HL-60/S4 (cell line): ENCODE data around the gene IFNL2.
"Not testable (repeated sequence)": the region's sequence is repeated elsewhere in the genome, so short reads cannot be mapped to it uniquely, and the experiment has no call there.

Experiments used
- in situ Hi-C: fragments of 300-500 bp; cut with MboI; formaldehyde crosslinking; loops from 2 replicates; pipeline ENCODE4 v1.14.3; 2022; ENCODE audit warnings: low sequenced_read_pairs

IFNL2 gene

DNA sequence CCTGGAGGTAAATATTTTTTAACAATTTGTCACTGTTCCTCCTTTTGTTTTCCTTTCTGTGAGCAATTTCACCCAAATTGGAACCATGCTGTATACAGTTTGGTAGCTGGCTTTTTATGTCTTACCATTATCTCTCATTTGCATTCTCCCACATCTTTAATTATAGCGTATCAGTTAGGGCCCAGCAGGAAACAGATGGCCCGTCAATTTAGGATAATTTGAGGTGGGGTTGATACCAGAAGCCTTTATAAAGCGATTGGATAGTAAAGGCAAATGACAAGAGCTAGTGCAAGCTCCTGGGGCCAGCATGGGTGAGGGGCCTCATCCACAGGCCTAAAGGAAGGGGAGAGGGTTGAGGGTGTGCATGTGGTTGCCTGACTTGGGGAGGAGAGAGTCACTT is 15.7 kb upstream of the IFNL2 start:
- in situ Hi-C loops, result no loop called here

DNA sequence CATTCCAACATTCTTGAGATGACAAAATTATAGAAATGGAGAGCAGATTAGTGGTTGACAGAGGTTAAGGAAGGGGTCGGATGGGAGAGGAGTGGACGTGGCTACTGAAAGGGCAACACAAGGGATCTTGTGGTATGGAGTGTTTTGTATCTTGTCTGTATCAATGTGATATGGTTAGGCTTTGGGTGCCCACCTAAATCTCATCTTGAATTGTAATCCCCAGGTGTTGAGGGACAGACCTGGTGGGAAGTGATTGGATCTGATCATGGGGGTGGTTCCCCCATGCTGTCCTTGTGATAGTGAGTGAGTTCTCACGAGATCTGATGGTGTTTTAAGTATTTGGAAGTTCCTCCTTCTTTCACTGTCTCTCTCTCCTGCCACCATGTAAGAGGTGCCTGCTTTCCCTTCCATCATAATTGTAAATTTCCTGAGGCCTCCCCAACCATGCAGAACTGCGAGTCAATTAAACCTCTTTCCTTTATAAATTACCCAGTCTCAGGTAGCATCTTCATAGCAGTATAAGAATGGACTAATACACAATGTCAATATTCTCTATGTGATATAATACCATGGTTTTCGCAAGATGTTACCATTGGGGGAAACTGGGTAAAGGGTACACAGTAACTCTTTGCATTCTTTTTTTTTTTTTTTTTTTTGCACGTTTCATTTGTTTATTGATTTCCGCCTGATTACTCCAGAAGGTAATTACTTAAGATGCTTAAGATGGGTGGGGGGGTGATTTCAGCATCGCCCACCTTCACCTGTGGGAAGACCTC is 14.6 kb upstream of the IFNL2 start:
- in situ Hi-C loops, result no loop called here

DNA sequence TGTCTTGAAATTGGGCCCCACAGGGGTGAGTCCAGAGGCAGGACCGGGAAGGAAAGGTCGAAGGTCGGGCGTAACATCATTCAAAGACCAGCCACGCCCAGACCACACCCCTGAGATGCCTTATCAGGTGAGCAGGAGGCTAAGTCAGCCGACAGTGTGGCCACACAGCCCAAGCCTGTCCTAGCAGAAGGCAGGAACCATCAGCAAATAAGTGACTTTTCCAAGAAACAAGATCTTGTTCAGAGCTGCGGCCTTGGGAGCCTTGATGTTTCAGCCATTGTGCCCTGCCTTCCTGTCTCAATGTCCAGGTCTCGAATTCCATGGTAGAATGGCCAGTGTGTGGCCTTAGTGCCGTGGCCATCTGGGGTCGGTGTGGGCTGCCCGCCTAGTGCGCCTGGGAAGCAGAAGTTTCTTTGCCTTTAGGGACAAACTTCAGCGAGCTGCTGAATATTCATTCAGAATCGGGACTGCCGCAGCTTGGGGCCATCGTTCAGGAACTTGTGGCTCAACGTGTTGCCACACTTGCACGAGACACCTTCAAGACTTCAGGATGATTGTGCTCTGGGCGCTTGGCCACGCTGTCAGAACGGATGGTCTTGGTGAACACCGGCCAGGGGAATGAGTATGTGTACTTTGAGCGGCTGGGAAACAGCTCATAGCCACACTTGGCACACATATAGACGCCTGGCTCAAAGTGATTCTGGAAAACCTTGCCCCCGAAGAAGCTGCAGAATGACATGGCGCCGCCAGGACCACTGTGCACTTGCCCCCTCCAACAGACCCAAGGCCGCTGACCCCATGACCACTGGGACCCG is 13.5 kb upstream of the IFNL2 start:
- in situ Hi-C loops, result no loop called here

DNA sequence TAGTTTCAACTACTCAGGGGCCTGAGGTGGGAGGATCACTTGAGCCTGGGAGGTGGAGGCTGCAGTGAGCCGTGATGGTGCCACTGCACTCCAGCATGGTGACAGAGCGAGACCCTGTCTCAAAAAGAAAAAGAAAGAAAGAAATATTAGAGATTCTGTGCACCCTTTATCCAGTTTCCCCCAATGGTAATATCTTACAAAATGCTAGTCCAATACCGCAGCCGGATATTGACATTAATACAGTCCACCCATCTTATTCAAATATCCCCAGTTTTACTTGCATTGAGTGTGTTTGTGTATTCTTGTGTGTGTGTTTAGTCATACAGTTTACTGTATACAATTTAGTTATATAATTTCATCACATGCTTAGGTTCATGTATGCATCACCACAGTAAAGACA is 11.0 kb upstream of the IFNL2 start:
- in situ Hi-C loops, result no loop called here

DNA sequence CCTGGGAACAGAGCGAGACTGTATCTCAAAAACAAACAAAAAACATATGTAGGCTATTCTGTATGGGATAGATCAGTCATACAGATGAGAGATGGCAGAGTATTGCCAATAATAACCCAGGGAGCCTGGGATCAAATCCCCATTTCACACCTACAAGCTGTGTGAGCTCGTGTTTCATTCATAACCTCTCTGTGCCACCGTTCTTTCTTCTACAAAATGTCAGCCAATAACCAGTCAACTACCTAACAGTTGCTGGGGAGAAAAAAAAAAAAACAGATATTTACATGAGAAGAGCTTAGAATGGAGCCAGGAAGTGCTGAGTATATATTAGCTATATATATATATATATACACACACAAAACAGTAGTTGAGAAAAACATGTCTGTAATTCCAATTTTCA is 6.5 kb upstream of the IFNL2 start:
- in situ Hi-C loops, result no loop called here

DNA sequence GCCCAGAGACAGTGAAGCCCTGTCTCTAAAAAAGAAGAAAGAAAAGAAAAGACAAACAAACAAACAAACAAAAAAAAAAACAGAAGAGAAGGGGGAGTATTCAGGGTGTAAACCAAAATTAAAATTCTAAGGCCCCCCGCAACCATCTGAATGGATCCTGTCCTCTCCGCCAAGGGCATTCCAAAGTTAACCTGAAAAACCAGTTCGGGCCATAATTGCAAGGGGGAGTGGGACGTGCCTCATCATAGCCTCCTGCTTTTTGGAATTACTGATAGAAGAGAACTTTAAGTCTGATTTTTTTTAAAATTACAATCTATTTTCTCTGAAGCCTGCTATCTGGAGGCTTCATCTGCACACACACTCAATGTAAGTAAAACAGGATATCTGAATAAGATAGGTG is 5.7 kb upstream of the IFNL2 start:
- in situ Hi-C loops, result no loop called here

DNA sequence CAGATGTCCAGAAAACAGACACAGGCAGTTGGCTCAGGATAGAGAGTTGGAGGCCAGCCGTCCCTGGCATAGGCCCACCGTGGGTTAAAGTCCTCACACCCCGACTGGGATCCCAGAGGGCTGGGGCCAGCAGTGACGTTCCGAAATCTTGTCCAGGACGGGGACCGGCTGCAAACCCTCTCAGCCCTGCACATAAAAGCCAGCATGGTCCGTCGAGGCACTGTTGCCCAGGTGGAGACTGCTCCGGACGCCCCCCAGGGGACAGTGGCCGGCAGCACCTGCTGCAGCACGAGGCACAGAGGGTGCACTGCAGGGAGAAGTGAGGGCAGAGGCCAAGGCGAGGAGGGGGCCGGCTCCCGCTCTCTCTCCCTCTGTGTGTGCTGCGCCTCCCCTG is 4.3 kb upstream of the IFNL2 start:
- in situ Hi-C loops, result no loop called here

DNA sequence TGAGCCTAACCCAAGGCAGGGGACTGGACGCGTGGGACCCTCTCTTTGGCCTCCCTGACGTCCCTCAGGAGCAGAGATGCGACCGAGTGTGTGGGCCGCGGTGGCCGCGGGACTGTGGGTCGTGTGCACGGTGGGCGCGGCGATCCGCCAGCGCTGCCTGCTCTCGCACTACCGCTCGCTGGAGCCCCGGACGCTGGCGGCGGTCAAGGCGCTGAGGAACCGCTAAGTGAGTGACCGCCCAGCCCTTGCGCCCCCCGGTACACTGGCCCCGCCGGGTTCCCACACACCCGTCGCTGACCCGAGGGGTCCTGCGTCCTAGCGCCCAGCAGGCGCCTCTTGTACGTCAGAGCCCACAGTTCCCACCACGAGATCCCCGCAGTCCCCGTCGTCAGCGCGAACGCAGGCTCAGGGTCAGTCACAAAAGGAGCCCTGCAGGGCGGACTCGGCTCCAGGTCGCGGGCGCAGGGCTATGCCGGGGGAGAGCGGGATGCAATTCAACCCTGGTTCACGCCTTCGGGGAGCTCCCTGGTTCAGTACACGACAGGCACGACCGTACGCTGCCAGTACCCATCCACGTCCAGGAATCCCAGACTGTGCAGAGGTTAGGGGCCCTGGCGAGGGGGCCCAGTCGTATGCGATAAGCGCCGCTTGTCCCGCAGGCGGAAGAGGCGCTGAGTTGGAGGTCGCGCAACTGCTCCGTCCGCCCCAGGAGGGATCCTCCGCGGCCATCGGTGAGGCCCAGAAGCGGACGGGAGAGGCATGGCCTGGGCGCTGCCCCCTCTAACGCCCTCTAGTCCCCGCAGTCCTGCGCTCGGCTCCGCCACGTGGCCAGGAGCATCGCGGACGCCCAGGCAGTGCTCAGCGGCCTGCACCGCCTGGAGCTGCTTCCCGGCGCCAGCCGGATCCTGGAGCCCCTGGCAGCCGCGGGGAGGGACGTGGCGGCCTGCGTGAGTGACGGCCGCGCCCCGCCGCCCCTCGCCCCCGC is 3.6 kb upstream of the IFNL2 start:
- in situ Hi-C loops, result no loop called here

DNA sequence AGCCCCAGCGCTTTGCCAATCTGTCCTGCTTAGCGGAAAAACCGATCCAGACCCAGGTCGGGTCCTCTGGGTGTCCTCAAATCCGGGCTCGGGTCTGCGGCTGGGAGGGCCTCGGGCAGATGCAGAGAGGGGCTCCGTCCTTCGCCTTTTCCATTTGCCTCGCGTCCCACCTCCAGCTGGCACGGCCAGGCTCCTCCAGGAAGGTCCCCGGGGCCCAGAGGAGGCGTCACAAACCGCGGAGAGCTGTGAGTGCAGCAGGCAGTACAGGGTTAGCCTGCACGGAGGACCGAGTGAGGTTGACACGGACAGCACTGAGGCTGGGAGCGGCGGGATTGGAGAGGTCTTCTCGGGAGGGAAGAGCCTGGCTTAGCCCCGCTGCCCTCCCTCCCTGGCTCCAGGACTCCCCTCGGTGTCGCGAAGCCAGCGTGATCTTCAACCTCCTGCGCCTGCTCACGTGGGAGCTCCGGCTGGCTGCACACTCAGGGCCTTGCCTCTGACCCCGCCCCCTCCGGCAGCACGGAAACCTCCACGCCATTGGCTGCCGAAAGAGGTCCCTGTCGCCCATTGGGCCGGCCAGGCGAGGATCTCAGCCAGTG is 2.8 kb upstream of the IFNL2 start:
- in situ Hi-C loops, result no loop called here

DNA sequence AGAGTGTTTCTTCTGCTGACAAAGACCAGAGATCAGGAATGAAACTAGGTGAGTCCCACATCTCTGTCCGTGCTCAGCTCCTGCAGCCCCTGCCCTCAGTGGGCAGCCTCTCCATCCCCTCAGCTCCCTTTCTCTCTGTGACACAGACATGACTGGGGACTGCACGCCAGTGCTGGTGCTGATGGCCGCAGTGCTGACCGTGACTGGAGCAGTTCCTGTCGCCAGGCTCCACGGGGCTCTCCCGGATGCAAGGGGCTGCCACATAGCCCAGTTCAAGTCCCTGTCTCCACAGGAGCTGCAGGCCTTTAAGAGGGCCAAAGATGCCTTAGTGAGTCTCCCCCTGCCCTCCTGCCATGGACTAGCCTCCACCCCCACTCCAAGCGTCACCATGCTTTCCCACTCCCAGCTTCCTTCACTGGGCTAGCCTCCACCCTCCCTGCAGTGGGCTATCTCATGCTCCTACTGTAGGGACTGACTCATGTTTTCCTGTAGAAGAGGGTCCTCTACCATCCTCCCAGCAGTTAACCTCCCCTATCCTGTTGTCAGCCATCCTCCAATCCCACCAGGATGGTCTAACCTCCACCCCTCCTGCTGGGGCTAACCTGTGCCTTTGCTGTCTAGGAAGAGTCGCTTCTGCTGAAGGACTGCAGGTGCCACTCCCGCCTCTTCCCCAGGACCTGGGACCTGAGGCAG is 481 bp downstream of the IFNL2 start:
- in situ Hi-C loops, result not testable (repeated sequence)

DNA sequence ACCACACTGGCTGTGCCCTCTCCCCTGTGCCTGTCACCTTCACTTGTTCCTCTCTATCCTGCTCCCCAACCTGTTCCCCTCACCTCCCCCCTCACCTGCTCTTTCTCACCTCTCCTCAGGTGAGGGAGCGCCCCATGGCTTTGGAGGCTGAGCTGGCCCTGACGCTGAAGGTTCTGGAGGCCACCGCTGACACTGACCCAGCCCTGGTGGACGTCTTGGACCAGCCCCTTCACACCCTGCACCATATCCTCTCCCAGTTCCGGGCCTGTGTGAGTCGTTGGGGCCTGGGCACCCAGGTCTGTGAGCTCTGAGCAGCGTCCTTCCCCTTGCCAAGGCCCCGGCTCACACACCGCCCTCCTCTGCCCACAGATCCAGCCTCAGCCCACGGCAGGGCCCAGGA is 1.2 kb downstream of the IFNL2 start:
- in situ Hi-C loops, result not testable (repeated sequence)

DNA sequence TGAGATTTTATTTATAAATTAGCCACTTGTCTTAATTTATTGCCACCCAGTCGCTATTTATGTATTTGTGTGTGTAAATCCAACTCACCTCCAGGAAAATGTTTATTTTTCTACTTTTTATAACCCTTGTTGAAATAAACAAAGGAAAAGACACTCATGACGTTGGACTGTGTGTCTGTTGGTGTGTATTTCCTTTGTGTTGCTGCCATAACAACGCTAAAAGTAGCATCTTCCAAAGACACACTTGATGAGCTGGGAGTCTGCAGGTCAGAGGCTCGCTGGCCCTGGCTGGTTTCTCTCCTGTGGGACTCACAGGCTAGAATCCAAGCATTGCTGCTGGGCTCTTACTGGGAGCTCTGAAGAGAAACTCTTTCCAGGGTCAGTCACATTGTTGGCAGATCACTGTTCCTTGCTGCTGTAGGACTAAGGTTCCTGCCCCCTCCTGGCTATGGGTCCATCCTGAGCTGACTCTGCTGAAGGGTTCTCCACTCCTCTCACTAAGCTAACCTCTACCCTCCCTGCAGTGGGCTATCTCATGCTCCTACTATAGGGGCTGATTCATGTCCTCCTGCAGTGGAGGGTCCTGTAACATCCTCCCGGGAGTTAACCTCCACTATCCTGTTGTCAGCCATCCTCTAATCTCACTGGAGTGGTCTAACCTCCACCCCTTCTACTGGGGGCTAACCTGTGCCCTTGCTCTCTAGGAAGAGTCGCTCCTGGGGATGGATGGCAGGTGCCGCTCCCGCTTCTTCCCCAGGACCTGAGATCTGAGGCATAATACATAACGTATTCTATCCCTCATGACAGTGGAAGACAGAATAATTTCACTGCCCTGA is 2.1 kb downstream of the IFNL2 start:
- in situ Hi-C loops, result no loop called here

DNA sequence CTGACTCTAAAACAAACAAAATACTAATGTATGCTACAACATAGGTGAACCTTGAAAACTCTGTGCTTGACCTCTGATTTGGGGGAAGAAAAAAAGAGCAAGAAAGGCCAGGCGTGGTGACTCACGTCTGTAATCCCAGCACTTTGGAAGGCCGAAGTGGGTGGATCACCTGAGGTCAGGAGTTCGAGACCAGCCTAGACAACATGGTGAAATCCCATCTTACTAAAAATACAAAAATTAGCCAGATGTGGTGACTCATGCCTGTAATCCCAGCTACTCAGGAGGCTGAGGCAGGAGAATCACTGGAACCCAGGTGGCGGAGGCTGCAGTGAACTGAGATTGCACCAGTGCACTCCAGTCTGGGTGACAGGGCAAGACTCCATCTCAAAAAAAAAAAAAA is 5.7 kb downstream of the IFNL2 start:
- in situ Hi-C loops, result not testable (repeated sequence)

DNA sequence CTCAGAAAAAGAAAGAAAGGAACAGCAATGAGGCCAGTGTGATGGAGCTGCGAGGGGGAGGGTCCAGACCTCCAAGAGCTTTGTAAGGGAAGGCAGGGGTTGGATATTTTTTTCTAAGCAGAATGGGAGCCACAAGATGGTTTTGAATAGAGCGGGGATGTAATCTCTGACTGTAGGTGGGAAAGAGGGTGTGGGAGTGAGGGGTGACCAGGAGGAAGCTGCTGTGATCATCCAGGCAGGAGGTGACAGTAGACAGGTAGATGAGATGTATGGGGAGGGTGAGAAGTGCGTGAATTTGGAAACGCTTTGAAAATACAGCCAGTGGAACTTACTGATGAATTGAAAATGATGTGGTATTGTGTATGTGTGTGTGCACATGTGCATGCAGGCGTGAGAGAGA is 7.4 kb downstream of the IFNL2 start:
- in situ Hi-C loops, result no loop called here

DNA sequence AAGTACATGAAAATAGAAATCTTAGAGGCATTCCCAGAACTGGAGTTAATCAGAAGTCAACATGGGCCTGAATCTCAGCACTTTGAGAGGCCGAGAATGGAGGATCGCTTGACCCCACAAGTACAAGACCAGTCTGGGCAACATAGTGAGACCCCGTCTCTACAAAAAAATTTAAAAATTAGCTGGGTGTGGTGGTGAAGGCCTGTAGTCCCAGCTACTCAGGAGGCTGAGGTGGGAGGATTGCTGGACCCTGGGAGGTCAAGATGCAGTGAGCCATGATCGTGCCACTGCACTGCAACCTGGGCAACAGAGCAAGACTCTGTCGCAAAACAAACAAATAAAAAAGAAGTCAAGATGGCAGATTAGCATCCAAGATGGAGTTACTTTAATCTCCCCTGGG is 8.5 kb downstream of the IFNL2 start:
- in situ Hi-C loops, result no loop called here

DNA sequence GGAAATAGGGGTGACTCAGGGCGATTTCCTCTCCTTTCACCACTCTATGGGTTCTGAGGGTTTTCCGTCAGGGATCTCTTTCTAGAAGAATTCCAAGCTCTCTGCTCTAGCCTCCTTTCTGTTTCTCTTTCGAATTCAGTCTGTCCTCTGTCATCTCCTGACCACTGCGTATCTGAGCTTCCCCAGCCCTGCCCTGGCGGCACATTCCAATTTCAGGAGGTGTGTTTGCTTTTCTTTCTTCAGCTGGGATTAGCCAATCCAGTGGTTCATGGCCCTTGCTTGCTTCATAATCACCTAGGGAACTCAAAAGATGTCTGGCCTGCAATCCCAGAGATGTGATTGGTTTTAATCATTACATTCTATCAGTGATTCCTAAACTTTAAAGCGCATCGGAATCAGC is 9.4 kb downstream of the IFNL2 start:
- in situ Hi-C loops, result no loop called here

DNA sequence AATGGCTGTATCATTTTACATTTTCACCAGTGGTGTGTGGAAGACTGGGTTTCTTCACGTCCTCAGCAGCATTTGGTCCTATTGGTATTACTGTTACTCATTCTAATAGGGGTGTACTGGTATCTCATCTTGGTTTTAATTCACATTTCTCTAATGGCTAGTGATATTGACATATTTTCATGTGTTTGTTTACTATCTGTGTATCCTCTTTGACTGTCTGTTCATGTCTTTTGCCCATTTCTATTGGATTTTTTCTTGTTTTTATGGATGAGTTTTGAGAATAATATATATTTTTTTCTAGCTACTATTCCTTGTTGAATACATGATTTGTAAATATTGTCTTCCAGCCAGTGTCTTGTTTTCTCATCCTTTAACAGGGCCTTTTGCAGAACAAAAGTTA is 13.8 kb downstream of the IFNL2 start:
- in situ Hi-C loops, result no loop called here

DNA sequence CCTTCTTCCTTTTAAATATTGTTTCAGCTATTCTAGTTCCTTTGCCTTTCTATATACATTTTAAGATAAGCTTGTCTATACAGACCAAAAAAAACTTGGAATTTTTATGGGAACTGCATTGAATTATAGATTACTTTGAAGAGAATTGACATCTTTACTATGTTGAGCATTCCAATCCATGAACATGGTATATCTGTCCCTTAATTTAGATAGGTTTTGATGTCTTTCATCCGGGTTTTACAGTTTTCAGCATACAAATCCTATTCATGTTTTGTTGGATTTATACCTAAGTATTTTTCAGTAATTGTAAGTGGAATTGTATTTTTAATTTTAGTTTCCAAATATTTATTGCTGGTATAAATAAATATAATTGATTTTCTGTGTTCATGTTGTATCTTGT is 15.8 kb downstream of the IFNL2 start:
- in situ Hi-C loops, result no loop called here

DNA sequence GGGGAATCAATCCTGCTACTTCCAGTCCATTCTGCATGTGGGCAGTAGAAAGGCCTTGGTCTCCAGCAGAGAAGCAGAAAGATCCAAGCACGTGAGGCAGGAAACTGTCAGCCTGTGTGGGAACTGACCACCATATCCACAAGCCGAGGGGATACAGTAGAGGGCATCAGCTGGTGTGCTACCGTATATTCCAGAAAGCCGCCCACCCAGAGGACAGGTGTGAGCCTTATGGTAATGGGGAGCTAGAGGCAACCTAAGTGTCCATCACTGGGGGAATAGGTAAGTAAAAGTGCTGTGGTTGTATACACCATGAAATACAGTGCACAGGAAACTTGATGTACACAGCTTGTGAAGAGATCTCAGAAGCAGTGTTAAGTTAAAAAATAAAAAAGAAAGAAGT is 25.2 kb downstream of the IFNL2 start:
- in situ Hi-C loops, result no loop called here
